WI38 (cell line): Measurements from ENCODE around the gene CNTF.

Experiments
- H3K4me3 ChIP-seq: 2 replicates; pipeline ENCODE4 v1.5.1; 2011; ENCODE audit warnings: low read depth, mild to moderate bottlenecking, control low read depth, low read length
- TF ChIP-seq, protein P1 (sequence below): IDR thresholded peaks from 2 replicates; pipeline ENCODE4 v1.5.1; 2012; ENCODE audit warnings: low read depth, mild to moderate bottlenecking, control low read depth, low read length

Gene CNTF

DNA sequence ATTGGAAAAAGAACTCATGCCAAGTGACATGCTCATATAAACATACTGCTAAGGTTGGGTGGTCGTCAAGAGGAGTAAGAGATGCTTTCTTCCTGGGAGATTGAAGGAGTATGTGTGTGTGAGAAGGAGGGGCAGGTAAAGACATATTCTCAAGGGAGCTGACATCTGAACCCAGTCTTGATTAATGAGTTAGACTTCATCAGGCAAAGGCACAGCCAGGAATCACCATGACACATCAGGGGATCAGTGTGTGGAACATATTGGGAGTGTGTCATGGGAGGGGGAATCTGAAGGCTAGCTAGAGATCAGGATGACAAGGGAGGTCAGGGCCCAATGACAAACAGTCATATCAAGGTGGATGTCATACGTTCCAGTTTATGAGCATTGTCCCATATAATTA is 14.9 kb downstream of the CNTF start:
- TF ChIP-seq, protein P1, sequence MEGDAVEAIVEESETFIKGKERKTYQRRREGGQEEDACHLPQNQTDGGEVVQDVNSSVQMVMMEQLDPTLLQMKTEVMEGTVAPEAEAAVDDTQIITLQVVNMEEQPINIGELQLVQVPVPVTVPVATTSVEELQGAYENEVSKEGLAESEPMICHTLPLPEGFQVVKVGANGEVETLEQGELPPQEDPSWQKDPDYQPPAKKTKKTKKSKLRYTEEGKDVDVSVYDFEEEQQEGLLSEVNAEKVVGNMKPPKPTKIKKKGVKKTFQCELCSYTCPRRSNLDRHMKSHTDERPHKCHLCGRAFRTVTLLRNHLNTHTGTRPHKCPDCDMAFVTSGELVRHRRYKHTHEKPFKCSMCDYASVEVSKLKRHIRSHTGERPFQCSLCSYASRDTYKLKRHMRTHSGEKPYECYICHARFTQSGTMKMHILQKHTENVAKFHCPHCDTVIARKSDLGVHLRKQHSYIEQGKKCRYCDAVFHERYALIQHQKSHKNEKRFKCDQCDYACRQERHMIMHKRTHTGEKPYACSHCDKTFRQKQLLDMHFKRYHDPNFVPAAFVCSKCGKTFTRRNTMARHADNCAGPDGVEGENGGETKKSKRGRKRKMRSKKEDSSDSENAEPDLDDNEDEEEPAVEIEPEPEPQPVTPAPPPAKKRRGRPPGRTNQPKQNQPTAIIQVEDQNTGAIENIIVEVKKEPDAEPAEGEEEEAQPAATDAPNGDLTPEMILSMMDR, result no peak
- H3K4me3 ChIP-seq, result no peak overlapping the region

DNA sequence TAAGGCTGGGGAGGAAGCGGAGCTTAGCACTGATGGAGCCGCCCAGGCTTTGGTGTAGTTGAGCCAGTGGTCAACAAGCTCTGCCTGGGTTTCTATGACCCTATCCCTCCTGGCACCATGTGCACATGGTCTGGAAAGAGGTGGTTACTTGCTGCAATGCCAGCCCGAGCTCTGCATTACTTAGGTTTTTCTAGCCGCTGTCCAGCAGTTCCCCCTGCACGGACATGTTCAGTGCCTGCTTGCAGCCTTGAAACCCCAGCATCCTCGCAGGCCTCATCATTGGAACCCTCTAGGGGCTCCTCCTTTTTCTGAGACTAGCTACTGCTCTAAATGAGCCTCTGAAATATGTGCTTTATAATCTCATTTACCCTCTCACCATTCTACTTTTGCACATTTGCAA is 16.6 kb downstream of the CNTF start:
- TF ChIP-seq, protein P1, result no peak

DNA sequence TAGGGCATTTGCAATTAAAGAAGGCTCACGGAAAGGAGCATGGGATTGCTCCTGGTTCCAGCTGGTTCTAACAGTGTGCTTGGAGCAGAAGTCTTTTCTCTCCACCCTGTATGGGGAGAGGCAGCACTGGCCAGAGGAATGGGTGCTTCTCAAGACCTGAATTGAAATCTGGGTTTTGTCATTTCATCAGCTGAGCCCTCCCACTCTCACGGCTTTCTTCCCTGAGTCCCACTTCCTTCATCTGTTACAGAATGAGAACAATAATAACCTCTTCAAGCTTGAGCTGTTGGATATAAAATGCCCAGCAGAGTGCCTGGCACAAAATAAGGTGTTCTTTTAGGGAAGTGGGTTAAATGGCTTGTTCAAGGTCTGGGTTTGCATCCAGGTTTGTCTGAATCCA is 17.2 kb downstream of the CNTF start:
- TF ChIP-seq, protein P1, result no peak
- no peak overlapping the region for H3K4me3 ChIP-seq

More for the DNA sequence above, 16.6 kb downstream of the CNTF start:
- no peak overlapping the region for H3K4me3 ChIP-seq

DNA sequence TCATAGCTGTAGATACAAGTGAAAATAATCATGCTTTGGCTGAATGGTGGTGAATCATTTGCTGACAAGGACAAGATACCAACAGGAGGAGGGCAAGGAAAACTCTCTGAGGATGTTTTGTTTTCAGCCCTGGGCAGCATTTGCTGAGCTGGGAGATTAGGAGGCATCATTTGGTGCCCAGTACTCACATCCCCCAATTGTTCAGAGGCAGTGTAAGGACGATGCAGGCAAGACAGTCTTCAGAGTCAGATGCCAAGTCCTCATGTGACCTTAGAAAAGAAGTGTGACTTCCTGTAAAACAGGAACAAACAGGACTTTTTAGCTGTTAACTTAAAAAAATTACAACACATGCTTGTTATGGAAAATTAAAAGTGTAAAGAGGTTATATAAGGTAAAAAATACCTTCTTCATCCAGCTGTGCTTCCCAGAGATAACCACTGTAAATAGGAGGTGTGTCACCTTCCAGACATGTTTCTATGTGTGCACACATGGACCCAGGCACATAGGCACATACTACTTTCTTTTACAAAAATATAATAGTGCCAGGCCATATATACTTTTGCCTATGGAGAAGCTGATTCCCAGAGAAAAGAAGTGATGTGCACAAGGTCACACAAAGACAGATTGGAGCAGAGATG is 18.0 kb downstream of the CNTF start:
- TF ChIP-seq, protein P1, result no peak

DNA sequence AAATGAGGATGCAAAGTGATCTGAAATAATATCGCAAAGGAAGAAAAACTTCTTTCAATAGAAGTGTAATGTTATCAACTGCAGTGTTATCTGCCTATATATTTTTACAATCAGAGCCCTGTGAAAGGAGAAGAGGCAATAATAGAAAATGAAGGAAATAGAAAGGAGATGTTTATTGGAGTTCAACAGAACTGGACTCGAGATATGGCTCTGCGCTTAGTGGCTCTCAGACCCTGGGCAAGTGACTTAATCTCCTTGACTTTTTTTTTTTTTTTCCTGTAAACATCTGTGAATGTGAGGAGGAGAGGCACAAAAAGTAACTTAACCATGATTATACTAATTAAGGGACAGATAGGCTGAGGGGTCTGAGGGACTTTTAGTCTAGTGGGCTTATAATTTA is 18.9 kb downstream of the CNTF start:
- no peak overlapping the region for H3K4me3 ChIP-seq
- TF ChIP-seq, protein P1, result no peak

More for the DNA sequence above, 18.0 kb downstream of the CNTF start:
- H3K4me3 ChIP-seq, result no peak overlapping the region

DNA sequence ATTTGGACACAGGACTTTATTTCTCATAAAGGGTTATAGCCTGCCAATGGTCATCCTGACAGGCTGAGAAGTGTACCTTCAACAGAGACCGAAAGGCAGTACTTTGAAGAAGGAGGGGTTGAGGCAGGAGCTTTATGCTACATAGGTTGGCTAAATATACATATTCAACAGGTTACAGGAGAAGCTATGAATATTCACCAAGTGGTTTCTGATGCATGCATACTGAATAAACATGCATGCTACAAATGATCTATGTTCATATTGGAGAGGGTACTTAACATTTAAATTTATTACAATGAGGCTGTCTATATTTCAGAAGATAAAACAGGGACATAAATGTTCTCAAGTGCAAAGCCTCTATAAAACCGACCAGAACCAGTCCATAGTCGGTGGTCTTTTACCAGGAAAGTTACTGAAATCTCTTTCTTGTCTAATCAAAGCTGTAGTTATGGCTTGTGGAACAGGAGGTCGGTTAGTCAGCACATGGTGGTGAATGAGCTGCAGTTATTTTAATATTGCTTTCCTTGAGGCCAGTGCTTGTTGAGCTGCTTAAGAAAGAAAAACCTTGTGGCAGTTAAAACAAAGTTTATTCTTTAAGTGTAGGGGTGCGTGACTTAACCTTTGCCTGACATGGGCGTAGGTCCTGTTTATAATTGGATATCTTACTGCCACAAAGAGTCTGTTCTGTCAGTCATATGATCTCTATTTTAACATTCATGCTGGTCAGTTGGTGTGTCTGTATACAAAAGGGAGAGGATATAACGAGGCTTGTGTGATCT is 19.5 kb downstream of the CNTF start:
- TF ChIP-seq, protein P1, result no peak
- H3K4me3 ChIP-seq, result no peak overlapping the region

DNA sequence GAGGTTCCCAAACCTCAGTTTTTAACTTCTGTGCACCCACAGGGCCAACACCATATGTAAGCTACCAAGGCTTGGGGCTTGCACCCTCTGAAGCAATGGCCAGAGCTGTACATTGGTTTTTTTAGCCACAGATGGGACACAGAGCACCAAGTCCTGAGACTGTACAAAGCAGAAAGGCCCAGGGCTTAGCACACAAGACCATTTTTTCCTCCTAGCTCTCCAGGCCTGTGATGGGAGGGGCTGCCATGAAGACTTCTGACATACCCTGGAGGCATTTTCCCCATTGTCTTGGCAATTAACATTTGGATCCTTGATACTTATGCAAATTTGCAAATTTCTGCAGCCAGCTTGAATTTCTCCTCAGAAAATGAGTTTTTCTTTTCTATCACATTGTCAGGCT is 23.4 kb downstream of the CNTF start:
- H3K4me3 ChIP-seq, result no peak overlapping the region
- TF ChIP-seq, protein P1, result no peak
